AG08395 (cell line): ENCODE results near the gene CKLF.
"Not testable (repeated sequence)": the region's sequence is repeated elsewhere in the genome, so short reads cannot be mapped to it uniquely, and the experiment has no call there.

Source experiments
- DNase-seq: peaks from one replicate; pipeline ENCODE4 v3.0.0; 2012; ENCODE audit warnings: mixed read lengths, low spot score

The CKLF gene

GRCh38 chr16:66569131-66569530, 16.8 kb downstream of the CKLF start:
- peak; percentile 37 for DNase-seq

GRCh38 chr16:66569827-66570405, 17.5 kb downstream of the CKLF start:
- no peak for DNase-seq

GRCh38 chr16:66572356-66572755, 20.0 kb downstream of the CKLF start:
- DNase-seq, result no peak

GRCh38 chr16:66574081-66574480, 21.7 kb downstream of the CKLF start:
- no peak for DNase-seq

DNA sequence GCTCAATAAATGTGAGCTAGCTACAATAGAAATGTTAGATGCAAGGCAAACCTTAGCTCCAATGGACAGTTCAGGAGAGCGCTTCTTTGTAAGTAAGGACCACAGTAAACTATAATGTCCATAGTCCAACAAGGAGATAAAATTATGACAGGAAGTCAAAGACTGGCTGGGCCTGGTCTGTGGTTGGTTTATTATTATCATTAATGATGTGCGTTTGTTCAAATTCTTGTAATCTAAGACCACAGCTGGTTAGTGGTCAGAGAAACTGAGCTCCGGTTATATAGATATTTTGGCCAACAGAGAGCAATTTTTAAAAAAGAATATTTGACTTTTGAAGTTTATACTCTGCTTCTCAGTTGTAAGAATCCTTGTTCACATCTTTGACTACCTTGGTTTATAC, 22.2 kb downstream of the CKLF start:
- no peak for DNase-seq

- DNase-seq, result no peak
These were observed 22.7 kb downstream of the CKLF start for GRCh38 chr16:66575060-66575459.

GRCh38 chr16:66576296-66576695, 23.9 kb downstream of the CKLF start:
- no peak for DNase-seq

GRCh38 chr16:66578651-66579531, 26.5 kb downstream of the CKLF start, which contains the start of gene CMTM2:
Gene CMTM2 (plus strand): TSS chr16:66579463. CDS start chr16:66579608, 145 bp downstream.
- DNase-seq, result peak; percentile 12

GRCh38 chr16:66580605-66581209, 28.3 kb downstream of the CKLF start:
- peak; percentile 68 for DNase-seq

GRCh38 chr16:66581246-66581952, 29.0 kb downstream of the CKLF start:
- no peak for DNase-seq

GRCh38 chr16:66585481-66586239, 33.3 kb downstream of the CKLF start:
- no peak for DNase-seq

DNA sequence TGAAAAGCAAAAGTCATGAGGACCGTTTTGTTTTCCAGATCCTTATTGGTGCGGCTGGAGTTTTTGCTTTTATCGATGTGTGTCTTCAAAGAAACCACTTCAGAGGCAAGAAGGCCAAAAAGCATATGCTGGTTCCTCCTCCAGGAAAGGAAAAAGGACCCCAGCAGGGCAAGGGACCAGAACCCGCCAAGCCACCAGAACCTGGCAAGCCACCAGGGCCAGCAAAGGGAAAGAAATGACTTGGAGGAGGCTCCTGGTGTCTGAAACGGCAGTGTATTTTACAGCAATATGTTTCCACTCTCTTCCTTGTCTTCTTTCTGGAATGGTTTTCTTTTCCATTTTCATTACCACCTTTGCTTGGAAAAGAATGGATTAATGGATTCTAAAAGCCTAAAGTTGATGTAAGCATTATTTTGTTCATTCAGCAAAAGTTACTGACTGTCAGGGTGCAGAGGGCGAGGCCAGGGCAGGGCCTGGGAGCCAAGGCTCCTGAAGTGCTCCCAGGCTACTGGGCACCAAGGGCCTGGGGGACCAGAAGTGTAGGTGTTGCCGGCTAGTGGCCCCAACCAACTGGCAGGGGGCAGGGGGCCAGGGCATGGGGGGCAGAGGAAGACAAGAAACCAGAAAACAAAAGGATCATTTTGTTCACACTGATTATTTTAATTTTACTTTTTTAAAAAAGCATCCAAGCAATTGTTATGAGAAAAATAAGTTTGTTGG, 35.7 kb downstream of the CKLF start:
- DNase-seq, result no peak

DNA sequence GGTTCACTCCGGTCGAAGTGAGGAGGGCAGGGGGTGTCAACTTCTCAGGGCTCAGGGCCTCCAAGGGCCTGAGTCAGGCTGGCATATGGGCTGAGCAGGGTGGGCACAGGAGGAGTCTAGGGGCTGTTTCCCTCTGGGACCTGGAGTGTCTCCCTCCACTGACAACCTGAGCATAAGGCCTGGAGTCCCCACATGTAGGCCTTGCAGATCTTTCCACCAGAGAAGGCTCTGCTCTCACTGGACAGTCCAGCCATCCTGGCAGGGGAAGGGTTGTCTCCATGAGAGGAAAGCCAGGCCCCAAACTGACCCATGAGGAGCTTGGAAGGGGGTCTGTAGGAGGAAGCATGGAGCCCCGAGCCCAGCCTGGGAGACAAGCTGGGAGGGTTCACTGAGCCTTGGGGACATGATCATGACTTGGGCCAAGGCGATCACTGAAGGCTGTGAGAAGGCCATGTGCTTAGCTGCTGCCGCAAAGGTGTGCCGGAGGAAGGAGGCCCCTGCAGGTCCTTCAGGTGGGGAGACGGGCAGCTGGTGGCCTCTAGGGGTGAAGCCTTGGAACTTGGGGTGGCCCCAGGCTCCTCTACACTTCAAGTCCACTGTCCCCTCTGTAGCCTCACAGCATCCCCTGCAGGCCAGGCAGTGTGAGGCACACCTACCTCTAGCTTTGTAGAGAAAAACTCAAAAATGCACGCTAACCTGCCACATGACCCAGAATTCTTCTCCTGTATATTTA, 36.8 kb downstream of the CKLF start:
- no peak for DNase-seq

- no peak for DNase-seq
These were observed 37.9 kb downstream of the CKLF start for GRCh38 chr16:66590322-66590721.

DNA sequence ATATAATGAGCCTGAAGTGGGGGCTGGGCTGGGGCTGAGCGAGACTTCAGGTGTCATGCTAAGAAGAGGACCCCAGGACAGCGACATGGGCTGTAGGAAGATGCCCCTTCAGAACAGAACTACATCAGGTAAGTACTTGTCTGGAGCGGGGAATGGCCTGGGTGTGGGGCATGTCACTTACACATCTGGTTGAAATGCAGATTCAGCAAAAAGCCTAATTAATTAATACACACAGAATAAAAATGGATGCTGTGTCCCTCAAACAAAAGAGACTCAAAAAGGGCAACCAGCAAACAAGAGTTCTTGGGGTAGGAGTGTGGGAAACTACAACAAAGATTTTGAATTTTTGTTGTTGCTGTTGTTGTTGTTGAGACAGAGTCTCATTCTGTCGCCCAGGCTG, 38.6 kb downstream of the CKLF start:
- DNase-seq, result no peak

DNA sequence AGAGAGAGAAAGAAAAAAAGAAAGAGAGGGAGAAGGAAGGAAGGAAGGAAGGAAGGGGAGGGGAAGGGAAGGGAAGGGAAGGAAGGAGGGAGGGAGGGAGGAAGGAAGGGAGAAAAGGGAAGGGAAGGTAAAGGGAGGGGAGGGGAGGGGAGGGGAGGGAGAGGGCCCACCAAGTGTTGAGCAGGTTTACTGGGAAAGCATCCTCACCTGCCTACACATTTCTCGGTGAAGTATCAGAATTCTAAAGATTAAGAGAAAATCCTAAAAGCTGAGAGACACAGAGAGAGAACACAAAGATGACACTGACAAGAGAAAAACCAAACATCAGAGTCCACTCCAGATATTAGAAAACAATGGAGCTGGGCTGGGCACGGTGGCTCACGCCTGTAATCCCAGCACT, 39.9 kb downstream of the CKLF start:
- DNase-seq, result no peak

- DNase-seq, result no peak
These were observed 40.4 kb downstream of the CKLF start for GRCh38 chr16:66592814-66593213.

DNA sequence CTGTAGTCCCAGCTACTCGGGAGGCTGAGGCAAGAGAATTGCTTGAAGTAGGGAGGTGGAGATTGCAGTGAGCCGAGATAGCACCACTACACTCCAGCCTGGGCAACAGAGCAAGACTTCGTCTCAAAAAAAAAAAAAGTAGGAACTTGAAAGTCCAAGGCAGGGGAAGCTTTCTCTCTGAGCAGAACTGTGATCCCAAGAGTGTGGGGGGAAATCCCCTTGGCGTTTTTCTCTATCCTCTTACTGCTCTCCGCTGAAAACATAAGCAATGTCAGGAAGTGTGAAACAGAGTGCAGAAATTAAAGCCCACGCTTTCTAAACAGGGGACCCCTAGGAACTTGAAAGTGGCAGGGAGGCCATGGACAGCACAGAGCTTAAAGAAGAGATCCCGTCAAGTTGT, 42.4 kb downstream of the CKLF start:
- DNase-seq, result no peak

GRCh38 chr16:66596559-66596958, 44.2 kb downstream of the CKLF start:
- not testable (repeated sequence) for DNase-seq
